Osteoblast (primary cell): ENCODE measurements around the gene MAP2K4. TPM values are rescaled to one million over a fixed set of nuclear protein-coding genes. Genes with fewer than 3 reads are reported as not detected.

Source experiments
- DNase-seq: peaks from one replicate; pipeline ENCODE4 v3.0.0; 2011; ENCODE audit warnings: low spot score, mixed read lengths; ENCODE audit not compliant: insufficient read length; ENCODE audit errors: missing footprints
- H2AFZ ChIP-seq: 2 replicates; pipeline ENCODE4 v1.6.0; 2011; ENCODE audit warnings: mild to moderate bottlenecking, low read length
- H3K27ac ChIP-seq: 2 replicates; pipeline ENCODE4 v1.5.1; 2011; ENCODE audit warnings: mild to moderate bottlenecking, low read depth, low read length, moderate library complexity
- H3K27me3 ChIP-seq: 2 replicates; pipeline ENCODE4 v1.6.0; 2012; ENCODE audit warnings: mild to moderate bottlenecking, control low read depth, inconsistent platforms, low read length, moderate library complexity; ENCODE audit not compliant: insufficient read depth
- H3K36me3 ChIP-seq: 2 replicates; pipeline ENCODE4 v1.5.1; 2011; ENCODE audit warnings: mild to moderate bottlenecking, low read length, control low read depth, moderate library complexity; ENCODE audit not compliant: insufficient read depth
- H3K4me1 ChIP-seq: 2 replicates; pipeline ENCODE4 v1.5.1; 2011; ENCODE audit warnings: mild to moderate bottlenecking, low read length, control low read depth, moderate library complexity; ENCODE audit not compliant: insufficient read depth
- H3K4me2 ChIP-seq: 2 replicates; pipeline ENCODE4 v1.6.0; 2011; ENCODE audit warnings: mild to moderate bottlenecking, low read length; ENCODE audit not compliant: insufficient read depth
- H3K4me3 ChIP-seq: fragments of 200-600 bp; sonication (generic); 3 replicates; pipeline ENCODE4 v1.5.1; 2012; ENCODE audit warnings: mild to moderate bottlenecking, low read length, inconsistent platforms; ENCODE audit not compliant: insufficient read depth
- H3K79me2 ChIP-seq: 2 replicates; pipeline ENCODE4 v1.6.0; 2012; ENCODE audit warnings: mild to moderate bottlenecking, low read length, control low read depth, inconsistent platforms; ENCODE audit not compliant: insufficient read depth
- H3K9me3 ChIP-seq: 2 replicates; pipeline ENCODE4 v1.5.1; 2011; ENCODE audit warnings: low read depth, low read length, control low read depth
- H4K20me1 ChIP-seq: 2 replicates; pipeline ENCODE4 v1.6.0; 2012; ENCODE audit warnings: mild to moderate bottlenecking, low read length, control low read depth; ENCODE audit not compliant: insufficient read depth
- CTCF ChIP-seq: IDR thresholded peaks from 2 replicates; pipeline ENCODE4 v1.5.1; 2011; ENCODE audit warnings: mild to moderate bottlenecking, low read depth, low read length, moderate library complexity; ENCODE audit errors: extremely low read depth
- total RNA-seq: library from RNA; depleted of rRNA; stranded (reverse); fragments of >200 nt; gene quantifications from 2 replicates; pipeline ENCODE4 v1.2.3, GENCODE V29; 2012

MAP2K4 gene
- total RNA-seq, 1 donor: 40.9 TPM

- Histone ChIP-seq H3K4me2 (no peak overlapping the region), H3K4me3 (no peak overlapping the region), H3K36me3 (no peaks in the 10 kb centered on the region), H2AFZ (no peak overlapping the region), H3K27ac (no peak overlapping the region), H4K20me1 (peaks cover 29% of the 10 kb centered on the region), H3K4me1 (peaks cover 10% of the 10 kb centered on the region), H3K27me3 (no peaks in the 10 kb centered on the region), H3K9me3 (no peaks in the 10 kb centered on the region), H3K79me2 (peaks cover 75% of the 10 kb centered on the region)
- TF ChIP-seq CTCF: no peak
- DNase-seq: no peak
Observed at GRCh38 chr17:12050646-12051225, 30.1 kb downstream of the MAP2K4 start.

GRCh38 chr17:12053552-12053951 is 32.9 kb downstream of the MAP2K4 start:
- Histone ChIP-seq H2AFZ (no peak overlapping the region), H3K27ac (no peak overlapping the region), H3K27me3 (no peaks in the 10 kb centered on the region), H3K9me3 (no peaks in the 10 kb centered on the region), H4K20me1 (peaks cover 10% of the 10 kb centered on the region), H3K4me1 (no peaks in the 10 kb centered on the region), H3K4me3 (no peak overlapping the region), H3K36me3 (no peaks in the 10 kb centered on the region), H3K79me2 (peaks cover 62% of the 10 kb centered on the region), H3K4me2 (no peak overlapping the region)
- TF ChIP-seq CTCF: no peak
- no peak for DNase-seq

- Histone ChIP-seq H4K20me1 (peaks cover 3% of the 10 kb centered on the region), H3K27ac (no peak overlapping the region), H3K79me2 (peaks cover 55% of the 10 kb centered on the region), H3K27me3 (no peaks in the 10 kb centered on the region), H3K36me3 (no peaks in the 10 kb centered on the region), H3K4me2 (no peak overlapping the region), H2AFZ (no peak overlapping the region), H3K9me3 (no peaks in the 10 kb centered on the region), H3K4me3 (no peak overlapping the region), H3K4me1 (no peaks in the 10 kb centered on the region)
- DNase-seq: no peak
- no peak for TF ChIP-seq CTCF
Observed at GRCh38 chr17:12055889-12056288, 35.2 kb downstream of the MAP2K4 start.

- H3K27me3 ChIP-seq: no peaks in the 10 kb centered on the region
- H4K20me1 ChIP-seq: no peaks in the 10 kb centered on the region
- no peak for TF ChIP-seq CTCF
- no peak overlapping the region for H3K4me2 ChIP-seq
- DNase-seq: no peak
- H3K4me1 ChIP-seq: no peaks in the 10 kb centered on the region
- no peak overlapping the region for H2AFZ ChIP-seq
- H3K36me3 ChIP-seq: no peaks in the 10 kb centered on the region
- no peak overlapping the region for H3K4me3 ChIP-seq
- no peak overlapping the region for H3K27ac ChIP-seq
- no peaks in the 10 kb centered on the region for H3K9me3 ChIP-seq
- H3K79me2 ChIP-seq: peaks cover 48% of the 10 kb centered on the region
Observed at GRCh38 chr17:12057520-12057919, 36.8 kb downstream of the MAP2K4 start.
